IMR-90 (cell line): ENCODE results near the gene AP2B1.

Experiments
- MXI1 ChIP-seq: IDR thresholded peaks from 2 replicates; pipeline ENCODE4 v1.6.1; 2012; ENCODE audit warnings: low read depth, mild to moderate bottlenecking, low read length, moderate library complexity, borderline replicate concordance
- NFE2L2 ChIP-seq: fragments of 150-350 bp; IDR thresholded peaks from 2 replicates; pipeline ENCODE4 v1.6.1; 2016; ENCODE audit warnings: low read depth, mild to moderate bottlenecking, low read length
- POLR2A ChIP-seq: IDR thresholded peaks from 2 replicates; pipeline ENCODE4 v1.6.1; 2012; ENCODE audit warnings: mild to moderate bottlenecking, low read depth, low read length
- TF ChIP-seq, protein P1 (sequence below): conservative IDR thresholded peaks from 2 replicates; pipeline ENCODE4 v1.5.1; 2012; ENCODE audit warnings: mild to moderate bottlenecking, low read depth, low read length, improper control_type of control experiment

DNA sequence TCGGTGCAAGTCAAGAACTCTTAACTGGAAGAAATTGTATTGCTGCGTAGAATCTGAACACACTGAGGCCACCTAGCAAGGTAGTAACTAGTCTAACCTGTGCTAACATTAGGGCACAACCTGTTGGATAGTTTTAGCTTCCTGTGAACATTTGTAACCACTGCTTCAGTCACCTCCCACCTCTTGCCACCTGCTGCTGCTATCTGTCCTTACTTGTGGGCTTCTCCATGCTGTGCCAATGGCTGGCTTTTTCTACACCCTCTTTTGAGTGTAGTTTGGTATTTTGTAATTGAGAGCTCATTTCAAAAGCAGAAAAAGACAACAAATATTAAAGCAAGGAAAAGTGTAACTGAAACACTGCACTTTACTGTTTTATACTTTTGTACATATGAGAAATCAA is 136.6 kb downstream of the AP2B1 start:
- TF ChIP-seq, protein P1, sequence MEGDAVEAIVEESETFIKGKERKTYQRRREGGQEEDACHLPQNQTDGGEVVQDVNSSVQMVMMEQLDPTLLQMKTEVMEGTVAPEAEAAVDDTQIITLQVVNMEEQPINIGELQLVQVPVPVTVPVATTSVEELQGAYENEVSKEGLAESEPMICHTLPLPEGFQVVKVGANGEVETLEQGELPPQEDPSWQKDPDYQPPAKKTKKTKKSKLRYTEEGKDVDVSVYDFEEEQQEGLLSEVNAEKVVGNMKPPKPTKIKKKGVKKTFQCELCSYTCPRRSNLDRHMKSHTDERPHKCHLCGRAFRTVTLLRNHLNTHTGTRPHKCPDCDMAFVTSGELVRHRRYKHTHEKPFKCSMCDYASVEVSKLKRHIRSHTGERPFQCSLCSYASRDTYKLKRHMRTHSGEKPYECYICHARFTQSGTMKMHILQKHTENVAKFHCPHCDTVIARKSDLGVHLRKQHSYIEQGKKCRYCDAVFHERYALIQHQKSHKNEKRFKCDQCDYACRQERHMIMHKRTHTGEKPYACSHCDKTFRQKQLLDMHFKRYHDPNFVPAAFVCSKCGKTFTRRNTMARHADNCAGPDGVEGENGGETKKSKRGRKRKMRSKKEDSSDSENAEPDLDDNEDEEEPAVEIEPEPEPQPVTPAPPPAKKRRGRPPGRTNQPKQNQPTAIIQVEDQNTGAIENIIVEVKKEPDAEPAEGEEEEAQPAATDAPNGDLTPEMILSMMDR, result no peak
- TF ChIP-seq POLR2A (no peak), NFE2L2 (no peak), MXI1 (no peak)
